ENCODE measurements around the gene PHKG2. TPM values are rescaled to one million over a fixed set of nuclear protein-coding genes. Genes with fewer than 3 reads are reported as not detected.

PHKG2 gene
- total RNA-seq, 1 donor from 2014 or later, result 31.1 TPM

DNA sequence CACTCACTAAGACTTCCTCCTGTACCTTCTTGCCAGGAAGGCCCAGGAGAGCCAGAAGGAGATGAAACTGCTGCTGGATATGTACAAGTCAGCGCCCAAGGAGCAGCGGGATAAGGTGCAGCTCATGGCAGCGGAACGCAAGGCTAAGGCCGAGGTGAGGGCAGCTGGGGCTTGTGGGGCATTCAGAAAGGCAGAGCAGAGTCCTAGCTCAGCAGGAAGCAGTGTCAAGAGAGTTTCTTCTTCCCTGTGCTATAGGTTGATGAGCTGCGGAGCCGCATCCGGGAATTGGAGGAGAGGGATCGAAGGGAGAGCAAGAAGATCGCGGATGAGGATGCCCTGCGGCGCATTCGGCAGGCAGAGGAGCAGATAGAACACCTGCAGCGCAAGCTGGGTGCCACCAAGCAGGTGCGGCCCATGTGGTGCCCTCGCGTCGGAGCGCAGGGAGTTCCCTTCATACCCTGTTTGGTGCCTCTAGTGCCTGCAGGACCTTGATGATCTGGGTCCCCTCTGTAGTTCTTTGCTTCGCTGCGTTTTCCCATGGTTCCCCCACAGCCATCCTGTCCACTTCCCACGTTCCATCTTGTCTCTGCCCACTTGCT, 20.5 kb downstream of the PHKG2 start:
- peaks cover 49% of the 10 kb centered on the region for H3K36me3 Mint-ChIP-seq (ENCODE audit: unreplicated experiment)
- no peaks in the 10 kb centered on the region for H3K27me3 Mint-ChIP-seq (ENCODE audit: unreplicated experiment)
- DNase-seq (ENCODE audit: extremely low spot score, unreplicated experiment), result no peak
- H3K4me3 Mint-ChIP-seq (ENCODE audit: unreplicated experiment), result no peak overlapping the region
- H3K27ac Mint-ChIP-seq (ENCODE audit: unreplicated experiment), result no peak overlapping the region
- peaks cover 4% of the 10 kb centered on the region for H3K4me1 Mint-ChIP-seq (ENCODE audit: unreplicated experiment)
- TF ChIP-seq, protein P1, sequence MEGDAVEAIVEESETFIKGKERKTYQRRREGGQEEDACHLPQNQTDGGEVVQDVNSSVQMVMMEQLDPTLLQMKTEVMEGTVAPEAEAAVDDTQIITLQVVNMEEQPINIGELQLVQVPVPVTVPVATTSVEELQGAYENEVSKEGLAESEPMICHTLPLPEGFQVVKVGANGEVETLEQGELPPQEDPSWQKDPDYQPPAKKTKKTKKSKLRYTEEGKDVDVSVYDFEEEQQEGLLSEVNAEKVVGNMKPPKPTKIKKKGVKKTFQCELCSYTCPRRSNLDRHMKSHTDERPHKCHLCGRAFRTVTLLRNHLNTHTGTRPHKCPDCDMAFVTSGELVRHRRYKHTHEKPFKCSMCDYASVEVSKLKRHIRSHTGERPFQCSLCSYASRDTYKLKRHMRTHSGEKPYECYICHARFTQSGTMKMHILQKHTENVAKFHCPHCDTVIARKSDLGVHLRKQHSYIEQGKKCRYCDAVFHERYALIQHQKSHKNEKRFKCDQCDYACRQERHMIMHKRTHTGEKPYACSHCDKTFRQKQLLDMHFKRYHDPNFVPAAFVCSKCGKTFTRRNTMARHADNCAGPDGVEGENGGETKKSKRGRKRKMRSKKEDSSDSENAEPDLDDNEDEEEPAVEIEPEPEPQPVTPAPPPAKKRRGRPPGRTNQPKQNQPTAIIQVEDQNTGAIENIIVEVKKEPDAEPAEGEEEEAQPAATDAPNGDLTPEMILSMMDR (IDR thresholded peaks at IDR 0.05), result no peak
- no peaks in the 10 kb centered on the region for H3K9me3 Mint-ChIP-seq (ENCODE audit: unreplicated experiment)

- no peaks in the 10 kb centered on the region for H3K27me3 Mint-ChIP-seq (ENCODE audit: unreplicated experiment)
- peaks cover 6% of the 10 kb centered on the region for H3K4me1 Mint-ChIP-seq (ENCODE audit: unreplicated experiment)
- no peaks in the 10 kb centered on the region for H3K9me3 Mint-ChIP-seq (ENCODE audit: unreplicated experiment)
- no peak overlapping the region for H3K27ac Mint-ChIP-seq (ENCODE audit: unreplicated experiment)
- TF ChIP-seq, protein P1 (IDR thresholded peaks at IDR 0.05), result no peak
- DNase-seq (ENCODE audit: extremely low spot score, unreplicated experiment), result no peak
- H3K36me3 Mint-ChIP-seq (ENCODE audit: unreplicated experiment), result peaks cover 43% of the 10 kb centered on the region
- H3K4me3 Mint-ChIP-seq (ENCODE audit: unreplicated experiment), result no peak overlapping the region
Measured at GRCh38 chr16:30769379-30770089, 21.3 kb downstream of the PHKG2 start.

GRCh38 chr16:30771726-30772125, 23.5 kb downstream of the PHKG2 start:
- no peak for DNase-seq (ENCODE audit: extremely low spot score, unreplicated experiment)
- H3K4me3 Mint-ChIP-seq (ENCODE audit: unreplicated experiment), result no peak overlapping the region
- peaks cover 22% of the 10 kb centered on the region for H3K4me1 Mint-ChIP-seq (ENCODE audit: unreplicated experiment)
- no peaks in the 10 kb centered on the region for H3K27me3 Mint-ChIP-seq (ENCODE audit: unreplicated experiment)
- no peaks in the 10 kb centered on the region for H3K9me3 Mint-ChIP-seq (ENCODE audit: unreplicated experiment)
- TF ChIP-seq, protein P1 (IDR thresholded peaks at IDR 0.05), result no peak
- peaks cover 31% of the 10 kb centered on the region for H3K36me3 Mint-ChIP-seq (ENCODE audit: unreplicated experiment)
- no peak overlapping the region for H3K27ac Mint-ChIP-seq (ENCODE audit: unreplicated experiment)

DNA sequence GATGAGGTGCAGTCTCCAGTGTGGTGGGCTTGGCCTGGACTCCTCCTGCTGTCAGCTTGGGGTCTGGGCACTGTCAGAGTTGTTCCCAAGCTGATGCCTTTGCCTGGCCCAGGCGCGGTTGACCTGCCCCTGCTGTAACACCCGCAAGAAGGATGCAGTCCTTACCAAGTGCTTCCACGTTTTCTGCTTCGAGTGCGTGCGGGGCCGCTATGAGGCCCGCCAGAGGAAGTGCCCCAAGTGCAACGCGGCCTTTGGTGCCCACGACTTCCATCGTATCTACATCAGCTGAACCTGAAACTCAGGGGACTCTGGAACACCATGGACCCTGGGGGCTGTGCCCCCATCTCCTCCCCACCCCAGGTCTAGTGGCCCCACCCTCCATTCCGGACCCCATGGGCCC, 25.6 kb downstream of the PHKG2 start:
- Mint-ChIP-seq H3K4me1 (ENCODE audit: unreplicated experiment) (peaks cover 36% of the 10 kb centered on the region), H3K36me3 (ENCODE audit: unreplicated experiment) (peaks cover 19% of the 10 kb centered on the region), H3K27ac (ENCODE audit: unreplicated experiment) (no peak overlapping the region), H3K9me3 (ENCODE audit: unreplicated experiment) (no peaks in the 10 kb centered on the region), H3K27me3 (ENCODE audit: unreplicated experiment) (no peaks in the 10 kb centered on the region), H3K4me3 (ENCODE audit: unreplicated experiment) (no peak overlapping the region)
- TF ChIP-seq, protein P1 (IDR thresholded peaks at IDR 0.05), result no peak
- DNase-seq (ENCODE audit: extremely low spot score, unreplicated experiment), result no peak

DNA sequence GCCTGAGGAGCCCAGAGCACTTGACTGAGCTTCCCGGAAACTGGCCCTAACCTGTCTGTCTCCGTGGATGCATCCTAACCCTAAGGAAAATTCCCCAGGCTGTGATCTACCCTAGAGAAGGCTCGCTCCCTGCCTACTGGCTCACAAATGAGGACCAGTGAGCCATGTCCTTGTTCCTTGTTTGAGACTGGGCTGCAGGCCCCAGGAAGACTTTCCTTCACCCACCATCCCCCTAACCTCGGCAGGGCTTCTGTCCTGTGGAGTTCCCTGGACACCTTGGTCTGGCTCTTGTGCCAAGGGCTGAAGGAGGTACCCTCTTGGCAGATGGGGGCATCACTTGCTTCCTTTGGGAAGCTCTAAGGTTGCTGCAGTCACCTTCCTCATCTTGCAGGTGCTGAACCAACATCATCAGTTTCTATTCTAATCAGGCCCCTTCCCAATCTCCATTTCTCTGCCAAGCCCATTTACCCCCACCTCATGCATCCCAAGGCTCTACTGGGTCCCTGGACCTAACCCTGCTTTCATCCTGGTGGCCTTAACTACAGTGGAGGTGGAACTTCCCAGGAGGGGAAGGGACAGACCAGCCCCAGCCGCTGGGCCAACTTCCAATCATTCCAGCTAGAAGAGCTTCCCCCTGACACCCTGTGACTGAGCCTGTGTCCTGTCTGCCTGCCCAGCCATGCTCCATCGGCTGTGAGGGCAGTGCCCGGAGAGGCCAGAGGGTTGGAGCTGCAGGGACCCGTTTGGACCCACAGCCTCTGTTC, 26.3 kb downstream of the PHKG2 start:
- H3K4me3 Mint-ChIP-seq (ENCODE audit: unreplicated experiment), result peak overlapping the region; percentile 95
- peaks cover 14% of the 10 kb centered on the region for H3K36me3 Mint-ChIP-seq (ENCODE audit: unreplicated experiment)
- H3K4me1 Mint-ChIP-seq (ENCODE audit: unreplicated experiment), result peaks cover 39% of the 10 kb centered on the region
- DNase-seq (ENCODE audit: extremely low spot score, unreplicated experiment), result no peak
- TF ChIP-seq, protein P1 (IDR thresholded peaks at IDR 0.05), result no peak
- H3K9me3 Mint-ChIP-seq (ENCODE audit: unreplicated experiment), result no peaks in the 10 kb centered on the region
- H3K27me3 Mint-ChIP-seq (ENCODE audit: unreplicated experiment), result no peaks in the 10 kb centered on the region
- peak overlapping the region; percentile 96 for H3K27ac Mint-ChIP-seq (ENCODE audit: unreplicated experiment)
